PFSK-1 (cell line): ENCODE results near the gene NR3C2.

Experiments used
- FOXP2 ChIP-seq: optimal IDR thresholded peaks from 2 replicates; pipeline ENCODE3; 2011; ENCODE audit warnings: borderline replicate concordance, control low read depth, inconsistent platforms; ENCODE audit not compliant: insufficient read depth; ENCODE audit errors: extremely low read length, extremely low read depth
- POLR2AphosphoS5 ChIP-seq: IDR thresholded peaks from 2 replicates; pipeline ENCODE4 v1.6.1; 2012; ENCODE audit warnings: low read depth, mild to moderate bottlenecking, control low read depth, low read length, moderate library complexity
- REST ChIP-seq, 2 experiments: IDR thresholded peaks; 2 replicates each; pipeline versions ENCODE4 v1.6.1 to v1.8.0; 2011 to 2012; ENCODE audit warnings: low read depth in 2 of 2, low read length in 2 of 2, control low read depth in 1 of 2, inconsistent platforms in 1 of 2, mild to moderate bottlenecking in 1 of 2, moderate library complexity in 1 of 2; ENCODE audit not compliant: insufficient read depth in 1 of 2
- SIN3A ChIP-seq: IDR thresholded peaks from 2 replicates; pipeline ENCODE4 v1.6.1; 2012; ENCODE audit warnings: mild to moderate bottlenecking, low read length, moderate library complexity, borderline replicate concordance; ENCODE audit not compliant: insufficient read depth
- TAF1 ChIP-seq: IDR thresholded peaks from 2 replicates; pipeline ENCODE4 v1.6.1; 2012; ENCODE audit warnings: low read length, control low read depth, borderline replicate concordance; ENCODE audit not compliant: insufficient read depth

NR3C2 gene

GRCh38 chr4:148442832-148443511, 758 bp upstream of the NR3C2 start:
- TF ChIP-seq TAF1: no peak
- TF ChIP-seq SIN3A: no peak
- no peak for TF ChIP-seq REST (IDR thresholded peaks at IDR 0.05; ENCODE audit: insufficient read depth in 1 of 2, low read depth in 2 of 2, low read length in 2 of 2)
- no peak for TF ChIP-seq POLR2AphosphoS5
- TF ChIP-seq FOXP2: no peak

GRCh38 chr4:148441624-148441985, 609 bp downstream of the NR3C2 start:
- TF ChIP-seq SIN3A (no peak), REST (IDR thresholded peaks at IDR 0.05; ENCODE audit: insufficient read depth in 1 of 2, low read depth in 2 of 2, low read length in 2 of 2) (no peak), FOXP2 (no peak), POLR2AphosphoS5 (no peak), TAF1 (no peak)

GRCh38 chr4:148438047-148438446, 4.2 kb downstream of the NR3C2 start:
- TF ChIP-seq TAF1 (no peak), POLR2AphosphoS5 (no peak), REST (IDR thresholded peaks at IDR 0.05; ENCODE audit: insufficient read depth in 1 of 2, low read depth in 2 of 2, low read length in 2 of 2) (no peak), SIN3A (no peak), FOXP2 (no peak)

- TF ChIP-seq FOXP2 (no peak), SIN3A (no peak), REST (IDR thresholded peaks at IDR 0.05; ENCODE audit: insufficient read depth in 1 of 2, low read depth in 2 of 2, low read length in 2 of 2) (no peak), POLR2AphosphoS5 (no peak), TAF1 (no peak)
Observed at GRCh38 chr4:148437439-148437838, 4.8 kb downstream of the NR3C2 start.

- TF ChIP-seq REST (IDR thresholded peaks at IDR 0.05; ENCODE audit: insufficient read depth in 1 of 2, low read depth in 2 of 2, low read length in 2 of 2): no peak
- TF ChIP-seq SIN3A: no peak
- no peak for TF ChIP-seq FOXP2
- TF ChIP-seq POLR2AphosphoS5: no peak
- no peak for TF ChIP-seq TAF1
Observed at GRCh38 chr4:148436512-148436911, 5.7 kb downstream of the NR3C2 start.
